Fibroblast of lung (primary cell): ENCODE results near the gene OR52A5. TPM values are rescaled to one million over a fixed set of nuclear protein-coding genes. Genes with fewer than 3 reads are reported as not detected.
"Not testable (repeated sequence)": the region's sequence is repeated elsewhere in the genome, so short reads cannot be mapped to it uniquely, and the experiment has no call there.

ENCODE experiments used
- DNase-seq, 2 donors: peaks; one replicate each; pipeline versions ENCODE4 v3.0.0 to v3.0.0-alpha.2; 2010; ENCODE audit warnings: low read depth in 2 of 2
- H2AFZ ChIP-seq: 2 replicates; pipeline ENCODE4 v1.5.1; 2012; ENCODE audit warnings: low read length, control low read depth, inconsistent platforms
- H3K27ac ChIP-seq: 2 replicates; pipeline ENCODE4 v1.5.1; 2011; ENCODE audit warnings: low read length, control low read depth; ENCODE audit not compliant: insufficient read depth
- H3K27me3 ChIP-seq: 2 replicates; pipeline ENCODE4 v1.5.1; 2011; ENCODE audit warnings: mild to moderate bottlenecking, low read length; ENCODE audit not compliant: control insufficient read depth, insufficient read depth
- H3K36me3 ChIP-seq: 2 replicates; pipeline ENCODE4 v1.5.1; 2011; ENCODE audit warnings: low read length; ENCODE audit not compliant: control insufficient read depth, insufficient read depth
- H3K4me1 ChIP-seq: 2 replicates; pipeline ENCODE4 v1.5.1; 2011; ENCODE audit warnings: low read length; ENCODE audit not compliant: control insufficient read depth, insufficient read depth; ENCODE audit errors: extremely low read depth
- H3K4me2 ChIP-seq: 2 replicates; pipeline ENCODE4 v1.5.1; 2011; ENCODE audit warnings: low read length, control low read depth; ENCODE audit not compliant: insufficient read depth; ENCODE audit errors: extremely low read depth
- H3K4me3 ChIP-seq, 4 experiments: fragments of 200-600 bp in 1 of 4; sonication (generic) in 1 of 4; replicated peaks in 1 of 4; 2 replicates each; pipeline ENCODE4 v1.5.1; 2011 to 2016; ENCODE audit warnings: low read length in 4 of 4, low read depth in 3 of 4, mild to moderate bottlenecking in 3 of 4, control low read depth in 2 of 4, inconsistent platforms in 1 of 4, mixed read lengths in 1 of 4; ENCODE audit not compliant: insufficient read depth in 1 of 4; ENCODE audit errors: control extremely low read depth in 1 of 4
- H3K79me2 ChIP-seq: 2 replicates; pipeline ENCODE4 v1.5.1; 2012; ENCODE audit warnings: mild to moderate bottlenecking, low read length, inconsistent platforms; ENCODE audit not compliant: control insufficient read depth, insufficient read depth
- H3K9ac ChIP-seq: 2 replicates; pipeline ENCODE4 v1.5.1; 2011; ENCODE audit warnings: mild to moderate bottlenecking, low read length, control low read depth; ENCODE audit not compliant: insufficient read depth
- H3K9me3 ChIP-seq: 2 replicates; pipeline ENCODE4 v1.5.1; 2012; ENCODE audit warnings: low read depth, low read length; ENCODE audit not compliant: control insufficient read depth, insufficient read depth
- H4K20me1 ChIP-seq: 2 replicates; pipeline ENCODE4 v1.5.1; 2011; ENCODE audit warnings: low read length; ENCODE audit not compliant: control insufficient read depth, insufficient read depth; ENCODE audit errors: extremely low read depth
- EZH2 ChIP-seq: IDR thresholded peaks from 2 replicates; pipeline ENCODE4 v1.5.1; 2012; ENCODE audit warnings: low read length, control low read depth, mild to moderate bottlenecking; ENCODE audit errors: missing control alignments
- polyA plus RNA-seq, 2 donors: library from polyadenylated mRNA; depleted of rRNA in 1 of 2; stranded (reverse) in 1 of 2; unstranded in 1 of 2; fragments of >200 nt; gene quantifications; 2 replicates each; pipeline ENCODE4 v1.2.1, GENCODE V29; 2011 to 2012; ENCODE audit warnings: missing spikeins in 1 of 2
- total RNA-seq: library from RNA; depleted of rRNA; stranded (reverse); fragments of >200 nt; gene quantifications from 2 replicates; pipeline ENCODE4 v1.2.1, GENCODE V29; 2014
- TF ChIP-seq, protein P1 (sequence below), 2 donors: IDR thresholded peaks in 1 of 2; conservative IDR thresholded peaks in 1 of 2; 1 replicate in 1 of 2; 2 replicates in 1 of 2; pipeline ENCODE4 v1.5.1; 2011 to 2012; ENCODE audit warnings: low read length in 2 of 2, control low read depth in 1 of 2, inconsistent platforms in 1 of 2, low read depth in 1 of 2, mild to moderate bottlenecking in 1 of 2

The OR52A5 gene
- total and polyA plus RNA-seq, 2 donors (not counting 1 experiment from before 2014, with no cell fraction given): not detected

- Histone ChIP-seq H2AFZ (no peak overlapping the region), H3K27me3 (no peaks in the 10 kb centered on the region), H3K4me3 (no peak overlapping the region), H3K36me3 (no peaks in the 10 kb centered on the region), H4K20me1 (no peaks in the 10 kb centered on the region), H3K9me3 (no peaks in the 10 kb centered on the region), H3K9ac (no peak overlapping the region), H3K4me2 (no peak overlapping the region), H3K27ac (no peak overlapping the region), H3K79me2 (no peaks in the 10 kb centered on the region), H3K4me1 (no peaks in the 10 kb centered on the region)
- no peak for DNase-seq
- TF ChIP-seq, protein P1, sequence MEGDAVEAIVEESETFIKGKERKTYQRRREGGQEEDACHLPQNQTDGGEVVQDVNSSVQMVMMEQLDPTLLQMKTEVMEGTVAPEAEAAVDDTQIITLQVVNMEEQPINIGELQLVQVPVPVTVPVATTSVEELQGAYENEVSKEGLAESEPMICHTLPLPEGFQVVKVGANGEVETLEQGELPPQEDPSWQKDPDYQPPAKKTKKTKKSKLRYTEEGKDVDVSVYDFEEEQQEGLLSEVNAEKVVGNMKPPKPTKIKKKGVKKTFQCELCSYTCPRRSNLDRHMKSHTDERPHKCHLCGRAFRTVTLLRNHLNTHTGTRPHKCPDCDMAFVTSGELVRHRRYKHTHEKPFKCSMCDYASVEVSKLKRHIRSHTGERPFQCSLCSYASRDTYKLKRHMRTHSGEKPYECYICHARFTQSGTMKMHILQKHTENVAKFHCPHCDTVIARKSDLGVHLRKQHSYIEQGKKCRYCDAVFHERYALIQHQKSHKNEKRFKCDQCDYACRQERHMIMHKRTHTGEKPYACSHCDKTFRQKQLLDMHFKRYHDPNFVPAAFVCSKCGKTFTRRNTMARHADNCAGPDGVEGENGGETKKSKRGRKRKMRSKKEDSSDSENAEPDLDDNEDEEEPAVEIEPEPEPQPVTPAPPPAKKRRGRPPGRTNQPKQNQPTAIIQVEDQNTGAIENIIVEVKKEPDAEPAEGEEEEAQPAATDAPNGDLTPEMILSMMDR (conservative IDR thresholded peaks at IDR 0.05 in 1 of 2, IDR thresholded peaks at IDR 0.05 in 1 of 2; ENCODE audit: low read depth in 1 of 2, low read length in 2 of 2): no peak
- TF ChIP-seq EZH2: no peak
Measured at GRCh38 chr11:5171856-5172255, 33.7 kb upstream of the OR52A5 start.

DNA sequence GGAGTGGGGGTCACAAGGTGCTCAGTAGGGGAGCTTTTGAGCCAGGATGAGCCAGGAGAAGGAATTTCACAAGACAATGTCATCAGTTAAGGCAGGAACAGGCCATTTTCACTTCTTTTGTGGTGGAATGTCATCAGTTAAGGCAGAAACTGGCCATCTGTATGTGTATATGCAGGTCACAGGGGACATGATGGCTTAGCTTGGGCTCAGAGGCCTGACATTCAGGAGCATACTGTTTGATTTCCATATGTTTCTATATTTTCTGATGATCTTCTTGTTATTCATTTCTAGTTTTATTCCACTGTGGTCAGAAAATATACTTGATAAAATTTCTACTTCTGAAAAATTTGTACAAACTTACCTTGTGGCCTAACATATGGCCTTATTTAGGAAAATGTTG is 27.7 kb upstream of the OR52A5 start:
- not testable (repeated sequence) for DNase-seq, H3K36me3 ChIP-seq

GRCh38 chr11:5164807-5165206 is 26.7 kb upstream of the OR52A5 start:
- H2AFZ ChIP-seq, H3K27ac ChIP-seq, H3K4me3 ChIP-seq, H3K79me2 ChIP-seq, H3K4me2 ChIP-seq, H3K9ac ChIP-seq, H3K36me3 ChIP-seq, H4K20me1 ChIP-seq, H3K27me3 ChIP-seq, H3K4me1 ChIP-seq, DNase-seq, H3K9me3 ChIP-seq: not testable (repeated sequence)

More for the DNA sequence above, 27.7 kb upstream of the OR52A5 start:
- H2AFZ ChIP-seq, H3K4me1 ChIP-seq, H4K20me1 ChIP-seq, H3K9me3 ChIP-seq, H3K79me2 ChIP-seq, H3K27me3 ChIP-seq, H3K4me2 ChIP-seq, H3K4me3 ChIP-seq, H3K27ac ChIP-seq, H3K9ac ChIP-seq: not testable (repeated sequence)

DNA sequence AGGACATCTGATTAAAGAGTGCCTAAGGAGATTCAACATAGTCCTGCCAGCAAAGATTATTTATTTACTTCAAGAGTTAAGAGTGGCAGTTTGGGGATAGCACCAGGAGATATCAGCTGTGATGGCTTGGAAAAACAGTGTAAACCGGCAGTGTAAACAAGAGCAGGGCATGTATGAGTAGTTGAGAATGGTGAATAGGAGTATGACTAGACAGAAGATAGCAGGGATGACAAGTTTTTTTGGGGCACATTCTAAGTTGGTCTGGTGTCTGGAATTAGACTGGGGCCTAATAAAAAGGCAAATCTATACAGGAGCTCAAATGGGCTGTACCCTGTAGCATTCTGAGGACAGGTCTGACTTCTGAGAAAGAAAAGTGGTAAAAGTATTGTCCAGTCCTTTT is 22.9 kb upstream of the OR52A5 start:
- H4K20me1 ChIP-seq, H3K9me3 ChIP-seq, H3K4me3 ChIP-seq, H3K4me2 ChIP-seq, H3K9ac ChIP-seq, H3K27ac ChIP-seq, H3K36me3 ChIP-seq, DNase-seq, H3K27me3 ChIP-seq, H2AFZ ChIP-seq, H3K4me1 ChIP-seq, H3K79me2 ChIP-seq: not testable (repeated sequence)

DNA sequence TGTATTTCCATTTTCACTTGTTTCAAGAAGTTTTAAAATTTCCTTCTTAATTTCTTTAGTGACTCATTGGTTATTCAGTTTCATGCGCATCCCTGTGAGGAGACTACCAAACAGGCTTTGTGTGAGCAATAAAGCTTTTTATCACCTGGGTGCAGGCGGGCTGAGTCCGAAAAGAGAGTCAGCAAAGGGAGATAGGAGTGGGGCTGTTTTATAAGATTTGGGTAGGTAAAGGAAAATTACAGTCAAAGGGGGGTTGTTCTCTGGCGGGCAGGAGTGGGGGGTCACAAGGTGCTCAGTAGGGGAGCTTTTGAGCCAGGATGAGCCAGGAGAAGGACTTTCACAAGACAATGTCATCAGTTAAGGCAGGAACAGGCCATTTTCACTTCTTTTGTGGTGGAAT is 22.1 kb upstream of the OR52A5 start:
- H3K4me2 ChIP-seq, H3K9me3 ChIP-seq, H3K9ac ChIP-seq, H3K79me2 ChIP-seq, H2AFZ ChIP-seq, DNase-seq, H3K27me3 ChIP-seq, H3K36me3 ChIP-seq, H3K27ac ChIP-seq, H3K4me3 ChIP-seq, H3K4me1 ChIP-seq, H4K20me1 ChIP-seq: not testable (repeated sequence)
